Gastrocnemius medialis (tissue), 4 donors: ENCODE data around the gene PIK3R6.

Experiments used
- POLR2A ChIP-seq, 2 donors: fragments of 450-650 bp; IDR thresholded peaks; one replicate each; pipeline ENCODE4 v1.6.1; 2017; ENCODE audit warnings: antibody characterized with exemption in 2 of 2, mild to moderate bottlenecking in 2 of 2, moderate library complexity in 2 of 2
- TF ChIP-seq, protein P1 (sequence below), 5 experiments: fragments of 450-650 bp in 3 of 5; fragments of 200-600 bp in 2 of 5; sonication (generic) in 2 of 5; IDR thresholded peaks in 4 of 5; conservative IDR thresholded peaks in 1 of 5; 1 replicate in 4 of 5; 2 replicates in 1 of 5; pipeline ENCODE4 v1.5.1; 2016 to 2019; ENCODE audit warnings: antibody characterized with exemption in 5 of 5, mild to moderate bottlenecking in 3 of 5, moderate library complexity in 3 of 5

GRCh38 chr17:8875436-8875835, 8.0 kb upstream of the PIK3R6 start:
- TF ChIP-seq, protein P1, sequence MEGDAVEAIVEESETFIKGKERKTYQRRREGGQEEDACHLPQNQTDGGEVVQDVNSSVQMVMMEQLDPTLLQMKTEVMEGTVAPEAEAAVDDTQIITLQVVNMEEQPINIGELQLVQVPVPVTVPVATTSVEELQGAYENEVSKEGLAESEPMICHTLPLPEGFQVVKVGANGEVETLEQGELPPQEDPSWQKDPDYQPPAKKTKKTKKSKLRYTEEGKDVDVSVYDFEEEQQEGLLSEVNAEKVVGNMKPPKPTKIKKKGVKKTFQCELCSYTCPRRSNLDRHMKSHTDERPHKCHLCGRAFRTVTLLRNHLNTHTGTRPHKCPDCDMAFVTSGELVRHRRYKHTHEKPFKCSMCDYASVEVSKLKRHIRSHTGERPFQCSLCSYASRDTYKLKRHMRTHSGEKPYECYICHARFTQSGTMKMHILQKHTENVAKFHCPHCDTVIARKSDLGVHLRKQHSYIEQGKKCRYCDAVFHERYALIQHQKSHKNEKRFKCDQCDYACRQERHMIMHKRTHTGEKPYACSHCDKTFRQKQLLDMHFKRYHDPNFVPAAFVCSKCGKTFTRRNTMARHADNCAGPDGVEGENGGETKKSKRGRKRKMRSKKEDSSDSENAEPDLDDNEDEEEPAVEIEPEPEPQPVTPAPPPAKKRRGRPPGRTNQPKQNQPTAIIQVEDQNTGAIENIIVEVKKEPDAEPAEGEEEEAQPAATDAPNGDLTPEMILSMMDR (IDR thresholded peaks at IDR 0.05 in 4 of 5, conservative IDR thresholded peaks at IDR 0.05 in 1 of 5), result no peak
- TF ChIP-seq POLR2A (IDR thresholded peaks at IDR 0.05), result no peak
